Hepatocyte (in vitro differentiated cells): ENCODE measurements around the gene ZCCHC7.

ENCODE experiments used
- CTCF ChIP-seq: fragments of 200-600 bp; sonication (generic); IDR thresholded peaks from 2 replicates; pipeline ENCODE4 v1.5.1; 2016; ENCODE audit warnings: antibody characterized with exemption, mild to moderate bottlenecking; ENCODE audit not compliant: poor library complexity
- EZH2 ChIP-seq: fragments of 200-600 bp; sonication (generic); IDR thresholded peaks from 2 replicates; pipeline ENCODE4 v1.6.1; 2016; ENCODE audit warnings: antibody characterized with exemption, mild to moderate bottlenecking, borderline replicate concordance
- EZH2phosphoT487 ChIP-seq: fragments of 200-600 bp; sonication (generic); IDR thresholded peaks from one replicate; pipeline ENCODE4 v1.6.1; 2018; ENCODE audit warnings: antibody characterized with exemption, mild to moderate bottlenecking, low read depth, moderate library complexity; ENCODE audit not compliant: unreplicated experiment, severe bottlenecking

DNA sequence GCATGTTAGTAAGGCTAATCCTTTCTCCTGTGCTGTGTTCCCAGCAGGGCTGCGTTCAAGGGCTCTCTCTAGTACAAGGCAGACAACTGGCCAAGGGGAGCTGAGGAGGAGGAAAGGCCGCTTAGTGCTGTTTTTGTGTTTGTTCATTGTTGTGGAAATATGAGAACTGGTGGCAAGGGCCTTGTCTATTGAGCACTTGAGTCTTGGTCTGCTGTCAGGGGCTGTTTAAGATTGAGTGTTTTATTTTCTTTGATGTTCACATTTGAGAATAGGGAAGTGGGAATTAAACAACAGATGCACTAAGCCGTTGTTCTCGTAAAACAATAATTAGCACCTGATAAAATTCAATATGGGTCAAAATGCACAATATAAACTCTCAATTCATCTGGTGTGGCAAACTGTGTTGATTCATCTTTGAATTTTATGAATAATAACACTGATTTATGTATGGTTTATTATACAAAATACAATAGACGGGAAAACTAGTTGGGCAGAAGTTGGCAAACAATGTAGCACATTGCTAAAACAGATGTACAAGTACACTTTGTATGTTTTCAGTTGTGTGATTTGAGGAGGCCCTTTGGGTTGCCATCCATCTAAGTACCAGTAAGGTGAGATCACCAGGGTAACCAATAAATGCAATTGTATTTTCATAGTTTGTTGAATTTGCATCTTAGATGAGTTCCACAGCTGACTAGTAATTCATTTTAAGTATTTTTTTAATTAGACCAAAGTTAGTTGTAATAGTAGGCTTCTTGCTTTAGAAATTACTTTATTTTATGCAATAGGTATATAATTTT is 204.5 kb downstream of the ZCCHC7 start:
- TF ChIP-seq CTCF: no peak
- no peak for TF ChIP-seq EZH2
- no peak for TF ChIP-seq EZH2phosphoT487
